Measurements from ENCODE around the gene ZNF383.
"Not testable (repeated sequence)": the region's sequence is repeated elsewhere in the genome, so short reads cannot be mapped to it uniquely, and the experiment has no call there.

ZNF383 gene

DNA sequence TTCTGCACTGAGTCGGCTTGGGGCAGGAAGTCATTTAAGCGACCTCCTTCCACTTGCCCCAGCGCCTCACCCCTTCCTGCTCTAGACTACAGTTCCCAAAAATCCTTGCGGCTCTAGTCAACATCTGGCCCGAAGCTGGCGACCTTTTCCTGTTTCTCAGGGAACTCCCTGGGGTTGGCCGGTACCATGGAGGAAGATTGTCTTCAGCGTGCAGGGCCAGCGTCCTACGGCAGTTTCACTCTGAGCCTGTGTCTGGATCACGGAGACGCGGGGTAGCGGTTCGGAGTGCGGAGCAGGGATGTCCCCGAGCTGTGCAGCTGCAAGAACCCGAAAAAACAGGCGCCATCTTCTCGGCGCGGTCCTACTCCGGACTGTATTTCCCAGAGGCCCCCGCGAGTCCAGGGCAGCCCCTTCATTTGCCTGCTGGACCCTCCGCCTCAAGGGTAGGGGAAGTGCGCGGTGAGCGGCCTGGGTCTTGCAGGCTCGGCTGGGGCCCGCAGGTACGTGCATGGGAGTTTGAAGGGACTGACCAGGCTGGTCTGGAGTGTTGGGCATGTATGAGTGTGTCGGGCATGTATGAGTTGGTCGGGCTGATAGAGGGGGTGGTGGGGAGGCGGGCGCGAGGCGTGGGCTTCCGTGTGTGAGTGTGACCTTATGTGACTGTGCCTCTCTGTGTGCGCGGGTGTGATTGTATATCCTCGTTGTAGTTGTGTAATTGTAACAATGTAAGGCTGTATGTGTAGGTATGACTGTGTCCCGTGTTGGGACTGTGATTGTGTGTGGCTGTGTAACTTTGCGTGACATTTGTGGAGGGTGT lies at the start of gene ZNF383:
Gene ZNF383 (plus strand): TSS at position 440 of the 817 bp plus-strand sequence. CDS start 12,240 bp downstream, outside the sequence.
- in situ Hi-C loops (cut with HindIII; ENCODE audit: low sequenced_read_pairs), result no loop called here

DNA sequence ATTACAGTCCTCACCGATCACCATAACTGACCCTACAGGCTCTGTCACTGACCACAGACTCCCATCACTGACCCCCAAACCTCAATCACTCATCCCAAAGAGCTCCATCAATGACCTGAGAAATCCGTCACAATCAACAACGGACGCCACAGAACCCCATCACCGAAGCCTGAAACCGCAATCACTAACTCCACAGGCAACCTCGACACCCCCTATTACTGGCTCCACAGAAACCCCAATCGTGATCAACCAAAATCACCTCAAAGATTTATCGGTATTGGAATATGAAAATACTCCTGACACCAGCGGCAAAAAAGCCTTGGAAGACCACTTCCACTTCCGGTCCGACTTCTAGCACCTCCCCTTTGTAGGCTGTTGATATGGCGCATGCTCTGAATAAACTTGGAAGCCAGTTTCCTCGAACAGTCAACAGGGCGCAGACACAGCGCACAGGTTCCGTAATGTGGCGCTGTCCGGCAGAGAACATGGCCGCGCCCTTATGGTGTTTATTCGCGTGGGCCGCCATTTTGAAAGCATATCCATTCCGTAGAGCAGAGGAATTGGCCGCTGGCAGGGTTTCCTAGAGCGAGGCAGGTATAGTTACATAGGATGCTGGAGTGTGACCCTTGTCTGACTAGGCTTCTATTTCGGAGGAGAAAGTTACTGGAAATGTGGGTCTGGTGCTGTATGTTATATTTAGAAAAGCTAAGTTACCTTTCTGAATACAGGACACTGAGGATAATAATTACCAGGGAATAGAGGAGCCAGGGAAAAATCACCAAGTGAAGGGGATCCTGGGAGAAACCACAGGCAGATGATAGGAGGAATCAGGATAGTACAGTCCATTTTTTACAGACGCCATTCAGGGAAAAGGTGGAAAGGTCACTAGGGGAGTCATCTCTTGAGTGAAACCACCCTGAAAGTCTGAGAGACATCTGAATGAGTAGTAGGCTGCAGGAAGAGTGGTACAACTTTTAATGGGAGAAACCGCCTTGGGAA lies 45.3 kb upstream of the ZNF383 start, which contains the start of gene ZNF585A:
Gene ZNF585A (minus strand): TSS at position 328 of the 999 bp plus-strand sequence. CDS start 2,785 bp downstream, outside the sequence.
- in situ Hi-C loops (cut with HindIII; ENCODE audit: low sequenced_read_pairs), result no loop called here

DNA sequence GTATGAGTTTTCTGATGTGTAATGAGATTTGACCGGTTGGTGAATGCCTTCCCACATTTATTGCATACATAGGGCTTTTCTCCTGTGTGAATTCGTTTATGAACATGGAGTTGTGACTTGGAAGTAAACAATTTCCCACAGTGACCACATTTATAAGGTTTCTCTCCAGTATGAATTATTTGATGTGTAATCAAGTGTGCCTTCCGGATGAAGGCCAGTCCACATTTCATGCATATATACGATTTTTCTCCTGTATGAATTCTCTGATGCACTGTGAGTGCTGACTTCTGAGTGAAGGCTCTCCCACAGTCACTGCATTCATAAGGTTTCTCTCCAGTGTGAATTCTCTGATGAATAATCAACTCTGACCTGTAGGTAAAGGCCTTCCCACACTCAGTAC lies 31.9 kb upstream of the ZNF383 start:
- in situ Hi-C loops (cut with HindIII; ENCODE audit: low sequenced_read_pairs), result not testable (repeated sequence)

DNA sequence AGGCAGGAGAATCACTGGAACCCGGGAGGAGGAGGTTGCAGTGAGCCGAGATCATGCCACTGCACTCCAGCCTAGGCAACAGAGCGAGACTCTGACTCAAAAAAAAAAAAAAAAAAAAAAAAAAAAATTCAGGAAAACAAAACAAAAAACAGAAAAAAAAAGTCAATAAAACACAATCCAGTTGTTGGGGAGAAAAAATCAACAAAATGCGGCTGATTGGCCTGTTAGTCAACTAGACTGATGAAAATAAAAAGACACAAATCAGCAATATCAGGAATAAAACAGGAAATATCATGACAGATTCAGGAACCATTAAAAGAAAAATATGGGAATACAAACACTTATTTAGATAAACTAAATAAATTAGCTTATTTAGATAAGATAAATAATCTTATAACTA lies 22.8 kb upstream of the ZNF383 start:
- in situ Hi-C loops (cut with HindIII; ENCODE audit: low sequenced_read_pairs), result not testable (repeated sequence)

DNA sequence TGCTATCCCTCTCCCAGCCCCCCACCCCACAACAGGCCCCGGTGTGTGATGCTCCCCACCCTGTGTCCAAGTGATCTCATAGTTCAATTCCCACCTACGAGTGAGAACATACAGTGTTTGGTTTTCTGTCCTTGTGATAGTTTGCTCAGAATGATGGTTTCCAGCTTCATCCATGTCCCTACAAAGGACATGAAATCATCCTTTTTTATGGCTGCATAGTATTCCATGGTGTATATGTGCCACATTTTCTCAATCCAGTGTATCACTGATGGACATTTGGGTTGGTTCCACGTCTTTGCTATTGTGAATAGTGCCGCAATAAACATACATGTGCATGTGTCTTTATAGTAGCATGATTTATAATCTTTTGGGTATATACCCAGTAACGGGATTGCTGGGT lies 20.9 kb upstream of the ZNF383 start:
- in situ Hi-C loops (cut with HindIII; ENCODE audit: low sequenced_read_pairs), result not testable (repeated sequence)

DNA sequence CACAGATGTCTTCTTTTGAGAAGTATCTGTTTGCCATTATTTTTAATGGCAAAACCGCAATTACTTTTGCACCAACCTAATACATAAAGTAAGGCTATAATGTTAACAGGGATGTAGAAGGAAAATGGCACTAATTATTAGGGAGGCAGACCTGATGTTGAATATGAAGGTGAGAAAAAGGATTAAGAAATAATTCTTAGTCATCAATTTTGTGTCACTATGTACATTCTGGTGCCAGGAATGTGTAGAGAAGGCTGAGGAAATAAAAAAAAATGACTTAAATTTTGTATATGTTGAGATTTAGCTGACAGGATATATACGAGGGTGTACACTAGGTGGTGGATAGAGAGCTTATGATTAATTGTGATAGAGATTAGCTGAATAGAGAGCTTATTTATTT lies 20.2 kb upstream of the ZNF383 start:
- in situ Hi-C loops (cut with HindIII; ENCODE audit: low sequenced_read_pairs), result no loop called here

DNA sequence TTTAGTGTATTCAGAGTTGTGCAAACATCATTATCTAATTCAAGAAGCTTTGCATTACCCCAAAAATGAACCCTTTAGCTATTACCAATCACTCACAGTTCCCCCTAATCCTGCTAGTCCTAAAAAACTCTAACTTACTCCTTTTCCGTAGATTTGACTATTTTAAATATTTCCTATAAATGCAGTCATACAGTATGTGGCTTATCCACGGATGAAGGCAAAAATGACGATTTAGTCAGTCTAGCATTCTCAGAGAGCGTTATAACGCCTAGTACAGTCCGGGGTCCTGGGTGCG lies 587 bp upstream of the ZNF383 start:
- in situ Hi-C loops (cut with HindIII; ENCODE audit: low sequenced_read_pairs), result no loop called here

DNA sequence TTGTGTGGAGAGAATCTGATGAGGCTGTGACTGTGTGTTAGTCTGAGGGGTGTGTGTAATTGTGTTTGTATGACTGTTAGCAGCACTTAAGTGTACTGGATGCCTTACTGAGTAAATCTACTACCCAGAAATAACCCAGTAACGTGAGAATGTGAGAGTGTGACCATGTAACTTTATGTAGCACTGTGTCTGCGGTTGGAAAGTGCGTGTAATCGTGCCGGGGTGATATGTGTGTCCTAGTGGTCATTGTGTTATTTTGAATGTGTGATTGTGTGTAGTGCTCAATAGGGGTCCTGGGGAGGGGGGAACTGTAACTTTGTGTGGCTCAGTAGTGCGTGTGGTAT lies 550 bp downstream of the ZNF383 start:
- in situ Hi-C loops (cut with HindIII; ENCODE audit: low sequenced_read_pairs), result no loop called here

DNA sequence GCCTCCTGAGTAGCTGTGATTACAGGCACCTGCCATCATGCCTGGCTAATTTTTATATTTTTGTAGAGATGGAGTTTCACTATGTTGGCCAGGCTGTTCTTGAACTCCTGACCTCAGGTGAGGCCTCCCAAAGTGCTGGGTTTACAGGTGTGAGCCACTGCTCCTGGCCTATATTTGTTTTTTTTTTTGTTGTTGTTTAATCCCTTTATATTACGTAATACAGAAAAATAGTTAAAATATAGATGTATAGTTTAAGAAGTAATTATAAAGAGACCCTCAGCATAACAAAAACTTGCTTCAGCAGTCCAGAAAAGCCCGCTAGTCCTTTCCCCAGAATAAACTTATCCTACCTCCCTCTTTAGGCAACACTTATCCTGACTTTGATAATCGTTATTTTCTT lies 2.4 kb downstream of the ZNF383 start:
- in situ Hi-C loops (cut with HindIII; ENCODE audit: low sequenced_read_pairs), result no loop called here

DNA sequence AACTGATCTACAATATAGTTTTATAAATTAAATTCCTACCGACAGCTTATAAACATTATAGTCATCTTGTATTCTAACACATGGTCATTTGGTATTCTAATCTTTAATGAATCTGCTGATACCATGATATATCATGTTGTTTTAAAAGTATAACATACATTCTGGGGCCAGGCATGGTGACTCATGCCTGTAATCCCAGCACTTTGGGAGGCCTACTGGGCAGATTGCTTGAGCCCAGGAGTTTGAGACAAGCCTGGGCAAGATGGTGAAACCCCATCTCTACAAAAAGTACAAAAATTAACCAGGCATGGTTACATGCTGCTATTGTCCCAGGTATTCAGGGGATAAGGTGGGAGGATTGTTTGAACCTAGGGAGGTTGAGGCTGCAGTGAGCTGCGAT lies 3.1 kb downstream of the ZNF383 start:
- in situ Hi-C loops (cut with HindIII; ENCODE audit: low sequenced_read_pairs), result no loop called here

DNA sequence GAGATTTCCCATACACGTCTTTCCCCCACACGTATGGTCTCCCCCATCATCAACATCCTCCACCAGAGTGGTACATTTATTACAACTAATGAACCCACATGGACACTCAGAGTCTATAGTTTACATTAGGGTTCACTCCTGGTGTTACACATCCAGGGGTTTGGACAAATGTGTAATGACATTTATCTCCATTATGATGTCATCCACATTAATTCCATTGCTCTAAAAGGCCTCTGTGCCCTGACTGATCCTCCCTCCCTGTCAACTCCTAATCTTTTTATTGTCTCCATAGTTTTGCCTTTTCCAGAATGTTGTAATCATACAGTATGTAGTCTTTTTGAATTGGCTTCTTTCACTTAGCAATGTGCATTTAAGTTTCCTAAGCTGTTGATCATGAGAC lies 8.2 kb downstream of the ZNF383 start:
- in situ Hi-C loops (cut with HindIII; ENCODE audit: low sequenced_read_pairs), result no loop called here

DNA sequence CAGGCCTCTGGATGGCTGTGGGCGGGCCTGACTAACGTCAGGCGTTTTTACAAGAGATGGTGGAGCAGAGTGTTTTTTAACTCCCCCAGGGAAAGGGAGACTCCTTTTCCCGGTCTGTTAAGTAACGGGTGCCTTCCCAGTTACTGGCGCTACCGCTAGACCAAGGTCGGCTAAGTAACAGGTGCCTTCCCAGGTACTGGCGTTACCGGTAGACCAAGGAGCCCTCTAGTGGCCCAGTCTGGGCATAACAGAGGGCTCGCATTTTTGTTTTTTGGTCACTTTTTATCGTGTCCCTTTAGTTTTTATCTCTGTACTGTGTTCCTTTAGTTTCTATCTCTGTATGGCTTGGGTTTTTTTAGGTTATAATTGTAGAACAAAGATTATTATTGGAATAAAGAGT lies 10.0 kb downstream of the ZNF383 start:
- in situ Hi-C loops (cut with HindIII; ENCODE audit: low sequenced_read_pairs), result no loop called here

DNA sequence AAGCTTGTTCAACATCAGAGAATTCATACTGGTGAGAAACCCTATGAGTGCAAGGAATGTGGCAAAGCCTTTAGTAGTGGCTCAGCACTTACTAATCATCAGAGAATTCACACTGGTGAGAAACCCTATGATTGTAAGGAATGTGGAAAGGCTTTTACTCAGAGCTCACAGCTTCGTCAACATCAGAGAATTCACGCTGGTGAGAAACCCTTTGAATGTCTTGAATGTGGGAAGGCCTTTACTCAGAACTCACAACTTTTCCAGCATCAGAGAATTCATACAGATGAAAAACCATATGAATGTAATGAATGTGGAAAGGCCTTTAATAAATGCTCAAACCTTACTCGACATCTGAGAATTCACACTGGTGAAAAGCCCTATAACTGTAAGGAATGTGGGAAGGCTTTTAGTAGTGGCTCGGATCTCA lies 25.2 kb downstream of the ZNF383 start:
- in situ Hi-C loops (cut with HindIII; ENCODE audit: low sequenced_read_pairs), result no loop called here

DNA sequence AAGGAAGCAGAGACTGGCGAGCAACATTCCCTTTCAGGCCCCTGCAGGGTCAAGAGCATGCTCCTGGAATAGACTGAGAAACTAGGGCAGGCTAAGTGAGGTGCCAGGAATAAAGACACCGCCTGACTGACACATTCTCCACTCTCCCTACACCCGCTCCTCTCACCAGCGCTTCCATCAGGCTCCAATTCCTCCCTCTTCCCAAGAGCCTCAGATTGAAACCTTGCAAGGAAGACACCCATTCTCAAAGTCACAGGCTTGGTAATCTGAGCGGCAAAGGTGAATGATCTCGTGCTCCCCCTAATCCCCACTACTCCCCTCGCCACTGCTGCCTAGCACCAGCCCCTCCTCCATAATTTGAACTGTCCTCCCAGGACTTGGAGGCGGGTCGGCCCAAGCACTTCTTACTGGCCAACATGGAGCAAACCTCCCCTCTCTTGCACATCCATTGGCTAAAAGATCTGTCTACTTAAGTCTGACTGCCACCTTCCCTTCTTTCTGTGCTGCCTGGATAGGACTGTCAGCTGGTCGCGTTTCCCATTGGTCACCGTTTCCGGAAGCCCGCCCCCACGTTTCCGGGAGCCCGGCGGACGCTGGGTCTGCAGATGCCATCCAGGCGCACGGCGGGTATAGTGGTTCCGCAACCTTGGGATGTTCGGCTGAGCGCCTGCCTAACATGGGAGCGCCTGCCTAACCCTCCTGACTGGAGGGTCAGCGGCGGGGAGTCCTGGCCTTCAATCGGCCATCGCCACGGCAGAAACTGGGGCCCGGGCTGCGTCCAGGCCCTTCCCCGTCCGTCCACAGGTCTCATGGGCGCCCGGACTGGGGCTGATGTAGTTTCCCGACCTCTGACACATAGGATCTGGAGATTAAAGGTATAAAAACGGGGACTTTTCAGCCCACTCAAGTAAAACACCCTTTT lies 33.6 kb downstream of the ZNF383 start:
- in situ Hi-C loops (cut with HindIII; ENCODE audit: low sequenced_read_pairs), result no loop called here

DNA sequence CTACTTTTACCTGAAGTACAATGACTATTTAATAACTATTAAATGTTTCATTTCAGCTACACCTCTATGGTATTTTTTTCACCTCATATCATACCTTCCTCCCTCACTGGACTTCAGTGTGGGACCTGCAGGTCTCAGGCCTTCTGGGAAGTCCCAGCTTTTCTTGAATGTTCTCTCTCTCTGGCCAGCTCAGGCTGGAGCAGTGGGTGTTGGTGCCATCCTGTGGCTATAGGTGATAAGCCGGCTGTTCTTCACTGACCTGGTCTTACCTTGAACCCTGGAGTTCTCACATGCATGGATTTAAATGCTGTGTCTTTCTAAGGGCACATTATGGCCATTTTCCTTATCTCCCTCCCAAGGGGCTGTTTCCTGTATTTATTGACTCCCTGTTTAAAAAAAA lies 45.0 kb downstream of the ZNF383 start:
- in situ Hi-C loops (cut with HindIII; ENCODE audit: low sequenced_read_pairs), result not testable (repeated sequence)

DNA sequence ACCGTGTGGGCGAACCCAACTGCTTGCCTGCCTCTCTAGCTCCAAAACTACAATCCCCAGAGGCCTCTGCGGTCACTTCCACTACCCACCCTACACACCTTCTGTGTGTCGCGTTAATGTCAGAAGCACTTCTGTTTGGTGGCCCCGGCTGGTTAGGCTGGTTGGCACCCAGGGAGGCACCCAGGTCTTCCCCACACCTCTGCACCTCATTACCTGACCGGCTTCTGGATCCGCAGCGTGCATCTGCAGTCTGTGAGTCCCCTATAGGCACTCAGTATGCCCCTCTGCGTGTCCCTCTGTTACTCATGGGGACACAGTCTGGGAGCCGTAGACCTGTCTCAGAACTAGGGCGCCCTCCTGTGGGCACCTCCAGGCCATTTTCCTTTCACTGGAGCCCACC lies 49.0 kb downstream of the ZNF383 start:
- in situ Hi-C loops (cut with HindIII; ENCODE audit: low sequenced_read_pairs), result not testable (repeated sequence)

DNA sequence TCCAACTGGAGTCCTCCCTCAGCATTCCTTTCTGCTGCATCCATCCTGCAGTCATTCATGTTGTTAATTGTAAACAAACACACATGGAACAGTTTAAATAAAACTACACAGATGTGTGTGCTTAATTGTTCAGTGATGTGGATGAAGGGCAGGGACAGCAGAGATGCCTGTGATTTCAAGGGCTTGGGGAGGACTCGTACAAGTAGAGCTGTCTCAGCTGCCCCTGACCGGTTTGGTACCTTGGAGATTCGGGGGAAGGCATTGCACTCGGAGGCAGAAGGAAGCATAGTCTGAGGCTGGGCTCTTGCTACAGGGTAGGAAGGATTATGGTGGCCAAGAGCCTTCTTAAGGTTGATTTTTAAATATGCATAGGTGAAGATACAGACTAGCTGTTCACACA lies 49.7 kb downstream of the ZNF383 start:
- in situ Hi-C loops (cut with HindIII; ENCODE audit: low sequenced_read_pairs), result not testable (repeated sequence)

DNA sequence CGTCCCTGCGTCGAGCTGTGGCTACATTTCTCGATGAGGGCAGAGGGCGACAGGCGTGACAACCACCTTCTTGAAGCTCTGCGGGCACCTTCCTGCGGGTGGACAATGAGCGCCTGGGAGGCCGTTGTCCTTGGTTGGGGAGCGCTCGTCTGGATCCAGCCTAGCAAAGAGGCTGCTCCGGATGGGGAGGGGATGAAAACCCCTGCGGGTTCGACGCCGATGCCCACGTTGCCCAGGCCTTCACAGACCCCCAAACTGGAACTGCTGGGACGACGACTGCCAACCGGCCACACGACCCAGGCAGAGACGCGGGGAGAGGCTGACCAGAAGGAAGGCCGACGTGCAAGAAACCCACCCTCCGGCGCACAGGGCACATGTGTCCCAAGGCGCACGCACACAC lies 62.6 kb downstream of the ZNF383 start:
- in situ Hi-C loops (cut with HindIII; ENCODE audit: low sequenced_read_pairs), result not testable (repeated sequence)

DNA sequence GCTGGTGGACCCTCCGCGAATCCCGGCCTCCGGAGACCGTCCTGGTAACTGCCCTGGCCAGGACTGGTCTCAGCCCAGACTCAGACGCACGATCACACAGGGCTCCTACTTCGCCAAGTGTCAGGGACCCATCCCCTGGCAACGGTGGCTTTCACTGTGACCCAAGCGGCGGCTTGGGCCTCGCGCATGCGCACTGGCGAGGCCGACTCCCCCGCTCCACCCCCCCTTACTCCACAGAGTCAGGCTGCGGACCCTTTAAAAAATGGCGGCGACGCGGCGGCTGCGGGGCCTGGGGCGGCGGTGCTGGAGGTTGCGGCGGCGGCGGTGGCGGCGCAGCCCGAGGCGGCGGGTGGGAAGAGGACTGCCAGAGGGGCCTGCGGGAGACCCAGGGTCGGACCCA lies 66.0 kb downstream of the ZNF383 start:
- in situ Hi-C loops (cut with HindIII; ENCODE audit: low sequenced_read_pairs), result not testable (repeated sequence)

DNA sequence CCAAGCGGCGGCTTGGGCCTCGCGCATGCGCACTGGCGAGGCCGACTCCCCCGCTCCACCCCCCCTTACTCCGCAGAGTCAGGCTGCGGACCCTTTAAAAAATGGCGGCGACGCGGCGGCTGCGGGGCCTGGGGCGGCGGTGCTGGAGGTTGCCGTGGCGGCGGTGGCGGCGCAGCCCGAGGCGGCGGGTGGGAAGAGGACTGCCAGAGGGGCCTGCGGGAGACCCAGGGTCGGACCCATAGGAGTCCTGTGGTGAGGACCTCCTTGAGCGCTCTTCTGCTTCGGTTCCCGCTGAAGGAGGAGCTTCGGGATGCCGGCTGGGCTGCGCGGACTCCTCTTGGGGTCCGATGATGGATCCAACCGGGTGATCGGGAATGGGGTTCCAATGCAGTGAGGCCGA lies 71.2 kb downstream of the ZNF383 start:
- in situ Hi-C loops (cut with HindIII; ENCODE audit: low sequenced_read_pairs), result not testable (repeated sequence)
